Right ventricle myocardium superior (tissue), 1 donor: ENCODE data around the gene PXDN. TPM values are rescaled to one million over a fixed set of nuclear protein-coding genes. Genes with fewer than 3 reads are reported as not detected.
A peak's percentile ranks its signal among the peaks of the same experiment; 100 is the strongest.
"Not testable (repeated sequence)": the region's sequence is repeated elsewhere in the genome, so short reads cannot be mapped to it uniquely, and the experiment has no call there.

Experiments used
- ATAC-seq: fragments of 200-7000 bp; cut with Tn5 transposase; one replicate; pipeline ENCODE4 v1.9.1; 2020; ENCODE audit warnings: mild to moderate bottlenecking; ENCODE audit not compliant: poor library complexity
- DNase-seq: peaks from one replicate; pipeline ENCODE4 v3.0.0-alpha.2; 2020
- intact Hi-C: fragments of 100-400 bp; cut with DNase I; formaldehyde crosslinking; loops from one replicate; pipeline ENCODE4 v1.11.2; 2022
- total RNA-seq: library from RNA; stranded (reverse); fragmentation: NEBNext Ultra II Directional; extraction: Animal tissue kit (Norgen Biotek cat#: 25700); gene quantifications from one replicate; pipeline ENCODE4 v1.2.1, GENCODE V29; 2021
- donor health status: DM: no; HTN: yes; CAD: no; lungs with severe emphysema.

The PXDN gene
- total RNA-seq, 1 donor from 2014 or later, result 15.6 TPM

DNA sequence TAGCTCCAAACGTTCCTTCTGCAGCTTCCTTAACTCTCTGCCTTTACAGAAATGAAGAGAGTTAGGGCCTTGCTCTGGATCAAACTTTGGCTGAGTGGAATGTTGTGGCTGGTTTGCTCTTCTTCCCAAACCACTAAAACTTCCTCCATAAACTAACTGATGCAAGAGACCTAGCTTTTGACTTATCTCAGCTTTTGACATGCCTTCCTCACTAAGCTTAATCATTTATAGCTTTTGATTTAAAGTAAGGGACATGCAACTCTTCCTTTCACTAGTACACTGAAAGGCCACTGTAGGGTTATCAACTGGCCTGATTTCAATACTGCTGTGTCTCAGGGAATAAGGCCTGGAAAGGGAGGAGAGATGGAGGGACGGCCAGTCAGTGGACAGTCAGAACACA is 8.3 kb downstream of the PXDN start:
- no peak for DNase-seq
- no peak for ATAC-seq
- intact Hi-C loops, result no loop called here

DNA sequence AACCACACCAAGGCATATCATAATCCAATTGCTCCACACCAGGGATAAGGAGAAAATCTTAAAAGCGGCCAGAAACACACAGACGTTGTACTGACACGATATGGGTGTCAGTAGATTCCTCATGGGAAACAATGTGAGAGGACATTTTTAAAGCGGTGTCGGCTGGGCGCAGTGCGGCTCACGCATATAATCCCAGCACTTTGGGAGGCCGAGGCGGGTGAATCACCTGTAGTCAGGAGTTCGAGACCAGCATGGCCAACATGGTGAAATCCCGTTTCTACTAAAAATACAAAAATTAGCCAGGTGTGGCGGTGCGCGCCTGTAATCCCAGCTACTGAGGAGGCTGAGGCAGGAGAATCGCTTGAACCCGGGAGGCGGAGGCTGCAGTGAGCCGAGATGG is 11.0 kb downstream of the PXDN start:
- DNase-seq, ATAC-seq, intact Hi-C loops: not testable (repeated sequence)

DNA sequence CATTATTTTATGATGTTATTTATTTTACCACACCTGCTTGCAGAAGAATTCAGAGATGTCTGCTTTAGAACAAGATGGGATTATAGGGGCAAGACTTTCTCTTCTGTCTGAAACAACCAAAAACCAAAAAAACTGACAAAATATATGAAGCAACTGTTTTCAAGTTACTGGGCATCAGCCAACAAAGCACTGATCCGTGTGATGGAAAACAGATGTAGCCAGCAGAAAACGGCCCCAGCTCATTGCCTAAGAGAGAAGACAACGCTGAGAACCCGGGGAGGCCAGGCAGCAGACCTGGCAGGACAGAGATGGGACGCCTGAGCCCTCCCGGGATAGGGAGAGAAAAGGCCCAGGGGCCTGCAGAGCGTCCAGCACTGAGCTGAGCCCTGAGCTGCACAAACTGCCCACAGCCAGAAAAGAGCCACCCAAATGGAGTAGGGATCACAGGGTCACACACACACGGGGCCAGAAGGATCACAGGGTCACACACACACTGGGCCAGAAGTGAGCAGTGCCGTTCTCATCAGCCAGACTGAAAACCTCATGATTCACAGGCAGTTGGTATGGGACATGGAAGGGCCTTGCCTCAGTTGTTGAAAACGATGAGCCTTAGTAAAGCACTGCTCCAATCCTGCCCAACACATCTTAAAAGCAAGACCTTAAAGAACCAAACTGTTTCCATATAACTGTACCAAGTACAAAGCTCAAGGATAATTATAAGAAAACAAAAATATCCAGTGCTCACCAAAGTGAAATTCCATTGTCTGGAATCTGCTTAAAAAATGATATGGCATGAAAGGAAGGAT is 12.1 kb downstream of the PXDN start:
- DNase-seq, result peak; percentile 43
- intact Hi-C loops, result no loop called here
- peak; percentile 61 for ATAC-seq

DNA sequence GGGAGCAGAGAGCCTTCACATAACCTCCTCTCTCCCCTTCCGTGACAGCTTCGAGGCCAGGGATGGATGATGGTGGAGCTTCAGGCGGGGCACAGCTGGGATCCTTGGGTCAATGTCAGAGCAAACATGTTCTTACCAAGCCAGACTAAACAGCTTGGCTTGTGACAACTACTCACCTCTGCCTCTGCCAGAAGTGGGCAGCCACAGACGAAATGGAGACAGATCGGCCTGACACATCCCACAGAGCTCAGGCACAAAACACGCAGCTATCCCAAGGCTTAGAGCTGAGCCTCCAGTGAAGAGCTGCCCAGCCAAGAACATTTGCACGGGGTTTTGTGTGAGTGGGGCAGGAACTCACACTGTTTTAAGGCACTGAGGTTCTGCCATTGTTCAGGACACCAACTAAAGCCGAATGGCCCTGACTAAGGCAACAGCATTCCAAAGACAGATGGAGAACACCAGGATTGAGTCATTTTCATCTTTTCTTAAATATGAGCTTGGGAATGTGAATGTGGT is 12.8 kb downstream of the PXDN start:
- peak; percentile 23 for ATAC-seq
- peak; percentile 40 for DNase-seq
- intact Hi-C loops, result no loop called here

DNA sequence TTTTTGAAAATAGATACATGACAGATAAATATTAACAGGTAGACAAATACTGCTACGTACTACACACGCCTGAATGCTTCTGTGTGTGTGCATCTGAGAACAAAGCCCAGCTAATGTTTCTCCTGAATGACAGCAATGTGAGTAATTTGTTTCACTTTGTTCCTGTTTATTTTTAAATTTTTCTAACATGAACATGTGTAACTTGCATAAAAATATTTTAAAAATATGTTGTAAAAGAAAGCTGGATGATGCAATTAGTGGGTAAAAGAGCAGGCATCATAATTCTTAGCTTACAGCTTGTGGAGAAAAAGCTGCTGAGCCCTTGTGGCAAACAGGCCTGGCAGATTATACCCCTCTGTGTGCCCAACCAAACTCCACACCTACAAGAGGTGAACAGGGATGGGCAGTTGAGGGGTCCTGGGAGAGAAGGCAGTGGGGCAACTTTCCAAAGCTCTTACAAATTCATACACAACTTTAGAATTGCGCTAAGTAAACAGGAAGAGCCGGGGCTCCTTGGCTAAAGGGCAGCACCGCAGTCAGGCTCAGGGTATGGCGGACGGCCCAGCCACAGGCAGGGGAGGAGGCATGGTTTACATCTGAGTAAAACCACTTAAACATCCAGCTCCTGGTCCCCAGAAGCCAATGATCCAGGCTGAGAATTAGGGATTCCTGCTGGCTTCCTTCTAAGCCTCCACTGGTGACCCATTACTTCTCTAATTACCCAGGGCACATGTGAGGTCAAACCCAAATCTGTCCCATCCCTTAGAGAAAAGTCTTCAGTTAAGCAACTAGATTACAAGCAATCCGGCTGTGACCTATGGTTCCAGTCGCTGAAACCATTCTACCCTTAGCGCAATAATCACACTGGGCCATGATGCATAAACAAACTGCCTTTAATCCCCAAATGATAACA is 14.0 kb downstream of the PXDN start:
- no peak for DNase-seq
- intact Hi-C loops, result no loop called here
- peak; percentile 30 for ATAC-seq

DNA sequence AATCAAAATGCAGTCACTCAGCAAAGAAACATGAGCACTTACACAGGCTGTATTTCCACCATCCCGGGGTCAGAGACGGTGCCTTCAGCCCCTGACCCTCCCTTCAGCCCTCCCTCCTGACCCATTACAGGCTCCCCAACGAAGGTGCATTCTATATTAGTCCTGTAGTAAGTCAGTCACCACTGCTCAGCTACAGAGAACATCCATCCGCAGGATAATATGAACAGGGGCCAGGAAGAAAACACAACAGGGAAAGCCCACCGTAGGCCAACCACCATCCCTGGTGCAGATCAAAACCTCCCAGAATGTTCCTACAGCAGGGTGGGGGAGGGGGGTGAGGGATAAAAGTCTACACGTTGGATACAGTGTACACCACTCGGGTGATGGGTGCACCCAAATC is 15.1 kb downstream of the PXDN start:
- ATAC-seq (no peak), DNase-seq (no peak)
- intact Hi-C loops, result no loop called here

DNA sequence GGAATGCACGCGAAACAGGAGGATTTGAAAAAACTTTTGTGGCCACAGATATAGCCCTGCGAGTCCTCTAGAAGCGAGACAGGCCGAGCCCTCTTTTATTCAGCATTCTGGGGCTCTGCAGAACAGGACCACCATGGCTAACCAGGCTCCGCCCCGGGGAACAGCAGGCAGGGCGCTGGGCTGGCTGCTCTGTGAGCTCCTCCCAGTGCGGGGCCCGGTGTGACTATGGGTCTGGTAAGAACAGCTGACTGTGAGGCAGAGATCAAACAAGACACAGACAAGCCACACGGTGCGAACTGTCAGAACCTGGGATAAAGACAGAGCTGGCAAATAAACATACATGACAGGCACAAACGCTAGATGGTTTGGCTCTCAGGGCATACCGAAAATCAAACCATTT is 15.5 kb downstream of the PXDN start:
- intact Hi-C loops, result no loop called here
- ATAC-seq (peak; percentile 45), DNase-seq (no peak)

DNA sequence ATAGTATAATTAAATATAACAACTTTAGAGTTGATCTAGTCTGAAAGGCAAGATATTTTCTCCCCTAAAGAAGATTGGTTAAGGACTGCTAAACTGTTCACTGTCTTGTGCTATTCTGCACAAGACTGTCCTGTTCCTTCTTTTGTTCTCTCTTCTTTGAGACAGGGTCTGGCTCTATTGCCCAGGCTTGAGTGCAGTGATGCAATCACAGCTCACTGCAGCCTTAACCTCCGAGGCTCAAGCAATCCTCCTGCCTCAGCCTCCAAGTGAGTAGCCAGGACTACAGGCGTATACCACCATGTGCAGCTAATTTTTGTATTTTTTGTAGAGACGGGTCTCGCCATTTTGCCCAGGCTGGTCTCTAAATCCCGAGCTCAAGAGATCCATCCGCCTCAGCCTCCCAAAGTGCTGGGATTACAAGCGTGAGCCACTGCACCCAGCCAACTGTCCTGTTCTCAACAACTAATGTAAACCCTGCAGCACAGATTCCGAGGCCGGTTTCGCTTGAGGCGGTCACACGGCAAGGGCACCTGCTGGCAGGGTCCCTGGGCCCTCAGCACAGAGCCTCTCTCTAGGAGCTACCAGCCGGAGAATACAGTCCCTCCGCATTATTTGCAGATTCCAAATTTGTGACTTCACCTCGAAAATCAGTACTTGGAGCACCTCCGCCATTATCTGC is 16.4 kb downstream of the PXDN start:
- DNase-seq, result no peak
- intact Hi-C loops, result no loop called here
- no peak for ATAC-seq

DNA sequence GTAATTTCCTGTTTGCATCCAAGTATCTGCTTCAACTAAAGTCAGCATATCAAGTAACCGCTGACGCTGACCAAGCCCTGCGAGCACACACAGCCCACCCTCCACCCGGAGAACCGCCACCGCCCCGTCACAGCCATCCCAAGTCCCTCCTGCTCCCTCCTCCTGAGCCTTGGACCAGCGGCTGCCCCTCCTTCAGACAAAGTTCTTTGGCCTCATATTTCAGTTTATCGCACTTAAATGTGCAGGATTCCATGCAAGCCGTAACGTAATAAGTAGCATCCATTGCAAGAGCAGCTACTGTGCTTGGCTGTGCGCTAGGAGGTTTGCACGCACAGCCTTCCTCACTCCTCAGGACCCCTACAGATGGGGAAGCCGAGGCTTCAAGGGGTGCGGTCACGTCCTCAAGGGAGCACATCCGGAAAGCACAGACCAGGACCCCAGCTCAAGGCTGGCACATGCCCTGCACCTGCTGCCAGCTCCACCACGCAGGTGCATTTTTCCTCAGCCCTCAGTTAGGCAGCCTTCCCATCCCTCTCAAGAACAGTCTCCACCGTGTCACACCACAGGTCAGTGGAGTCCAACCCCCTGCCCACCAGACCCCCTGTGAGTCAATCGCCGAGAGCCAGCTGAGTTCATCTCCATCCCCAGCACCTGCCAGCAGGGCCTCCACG is 17.1 kb downstream of the PXDN start:
- ATAC-seq, result no peak
- DNase-seq, result no peak
- intact Hi-C loops, result no loop called here

DNA sequence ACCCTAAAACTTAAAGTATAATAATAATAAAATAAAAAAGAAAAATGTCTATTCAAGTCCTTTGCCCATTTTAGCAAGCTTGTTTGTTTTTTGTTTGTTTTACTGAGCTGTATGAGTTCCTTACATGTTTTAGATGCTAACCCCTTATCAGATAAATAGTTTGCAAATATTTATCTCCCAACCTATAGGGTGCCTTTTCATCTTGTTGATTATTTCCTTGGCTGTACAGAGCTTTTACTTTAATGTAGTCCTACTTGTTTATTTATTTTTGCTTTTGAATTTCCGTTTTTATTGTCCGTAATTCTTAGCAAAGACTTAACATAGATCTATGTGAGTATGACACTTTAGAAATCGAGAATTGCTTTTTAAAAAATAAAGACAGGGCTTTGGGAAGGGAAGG is 17.8 kb downstream of the PXDN start:
- no peak for ATAC-seq
- no peak for DNase-seq
- intact Hi-C loops, result no loop called here

DNA sequence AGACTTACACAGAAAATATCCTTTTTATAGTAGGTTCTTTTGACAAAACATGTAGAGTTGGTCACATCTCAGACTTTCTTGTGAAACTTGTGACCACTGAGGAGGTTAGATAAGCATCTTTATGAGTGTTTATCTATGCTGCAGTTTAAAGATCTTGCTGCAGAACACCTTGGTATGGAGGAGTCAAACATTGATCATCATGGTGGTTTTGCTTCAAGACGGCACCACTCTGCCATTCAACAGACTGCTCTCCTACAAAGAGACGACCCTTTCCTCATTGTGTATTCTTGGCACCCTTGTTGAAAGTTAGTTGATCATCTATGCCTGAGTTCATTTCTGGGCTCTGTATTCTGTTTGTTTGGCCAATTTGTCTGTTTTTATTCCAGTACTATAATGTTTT is 20.0 kb downstream of the PXDN start:
- intact Hi-C loops, DNase-seq, ATAC-seq: not testable (repeated sequence)

DNA sequence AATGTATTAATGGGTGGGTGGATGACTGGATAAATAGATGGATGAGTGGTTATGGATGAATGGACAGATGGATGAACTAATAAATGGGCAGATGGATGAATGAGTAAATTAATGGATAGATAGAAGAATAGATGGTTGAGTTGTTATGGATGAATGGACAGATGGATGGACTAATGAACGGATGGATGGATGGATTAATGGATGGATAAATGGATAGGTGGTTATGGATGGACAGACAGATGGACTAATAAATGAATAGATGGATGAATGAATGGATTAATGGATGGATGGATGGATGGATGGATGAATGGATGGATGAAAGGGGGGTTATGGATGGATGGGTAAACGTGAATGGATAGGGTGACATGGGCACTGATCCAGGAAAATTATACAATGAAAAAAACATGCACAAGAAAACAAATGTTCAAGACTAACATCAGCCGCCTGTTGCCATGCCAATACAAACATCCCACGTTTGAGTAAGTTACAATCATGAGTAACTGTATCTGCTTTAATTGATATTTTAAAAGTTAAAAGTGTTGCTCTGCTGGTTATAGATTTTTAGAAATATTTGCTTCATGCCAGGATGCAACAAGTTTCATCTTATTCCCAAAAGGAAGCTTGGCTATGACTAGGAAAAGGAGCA is 20.8 kb downstream of the PXDN start:
- intact Hi-C loops, result no loop called here
- DNase-seq, result no peak
- ATAC-seq, result no peak

DNA sequence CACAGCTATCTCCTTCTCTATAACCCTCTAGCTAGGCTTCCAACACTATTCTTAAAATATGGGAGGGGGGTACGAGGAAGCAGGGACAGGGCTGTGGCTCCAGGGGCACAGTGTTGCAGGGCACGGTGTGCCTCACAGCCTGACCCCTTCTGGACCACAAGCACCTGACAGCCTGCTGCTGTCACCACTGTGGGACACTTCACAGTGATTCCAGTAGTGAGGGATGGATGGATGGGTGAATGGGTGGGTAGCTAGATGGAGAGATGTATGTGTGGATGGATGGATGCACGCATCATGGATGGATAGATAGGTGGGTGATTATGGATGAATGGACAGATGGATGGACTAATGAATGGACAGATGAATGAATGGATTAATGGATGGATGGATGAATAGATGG is 21.6 kb downstream of the PXDN start:
- intact Hi-C loops, result no loop called here
- ATAC-seq (no peak), DNase-seq (no peak)

DNA sequence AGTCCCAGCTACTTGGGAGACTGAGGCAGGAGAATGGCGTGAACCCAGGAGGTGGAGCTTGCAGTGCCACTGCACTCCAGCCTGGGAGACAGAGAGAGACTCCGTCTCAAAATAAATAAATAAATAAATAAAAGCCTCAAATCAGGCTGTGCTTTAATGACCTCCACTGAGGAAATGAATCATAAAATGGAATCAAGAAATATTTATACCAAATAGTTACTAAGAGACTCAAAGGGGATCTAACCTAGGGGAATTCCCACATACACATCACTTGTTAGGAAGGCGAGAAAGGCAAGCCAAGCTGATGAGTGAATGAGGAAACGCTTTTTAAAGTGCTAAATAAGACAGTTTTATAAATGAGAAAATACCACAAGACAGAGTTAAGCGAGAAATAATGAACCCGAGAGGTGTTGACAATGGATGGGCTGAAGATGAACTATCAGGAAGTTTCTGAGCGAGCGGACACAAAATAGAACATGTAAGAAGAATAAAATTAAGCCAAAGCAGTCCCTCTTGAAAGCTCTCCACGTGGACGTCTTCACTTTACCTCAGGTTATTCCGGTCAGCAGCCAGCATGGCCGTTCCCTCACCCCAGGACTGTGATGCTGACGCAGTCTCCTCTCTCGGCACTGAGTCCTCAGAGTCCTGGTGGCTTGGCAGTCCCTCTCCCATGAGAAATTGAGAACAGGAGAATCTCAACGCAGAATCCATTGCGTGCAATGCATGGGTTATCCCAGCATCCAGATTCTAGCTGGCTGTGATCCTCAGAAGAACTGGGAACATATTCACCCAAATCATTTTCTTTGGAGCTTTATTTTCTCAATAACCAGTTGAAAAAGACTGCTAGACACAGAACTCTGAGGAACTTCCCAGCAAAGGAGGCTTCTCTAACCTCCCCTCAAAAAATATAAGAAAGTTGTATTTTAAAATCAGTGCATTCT is 22.3 kb downstream of the PXDN start:
- intact Hi-C loops, result no loop called here
- ATAC-seq (peak; percentile 27), DNase-seq (no peak)

DNA sequence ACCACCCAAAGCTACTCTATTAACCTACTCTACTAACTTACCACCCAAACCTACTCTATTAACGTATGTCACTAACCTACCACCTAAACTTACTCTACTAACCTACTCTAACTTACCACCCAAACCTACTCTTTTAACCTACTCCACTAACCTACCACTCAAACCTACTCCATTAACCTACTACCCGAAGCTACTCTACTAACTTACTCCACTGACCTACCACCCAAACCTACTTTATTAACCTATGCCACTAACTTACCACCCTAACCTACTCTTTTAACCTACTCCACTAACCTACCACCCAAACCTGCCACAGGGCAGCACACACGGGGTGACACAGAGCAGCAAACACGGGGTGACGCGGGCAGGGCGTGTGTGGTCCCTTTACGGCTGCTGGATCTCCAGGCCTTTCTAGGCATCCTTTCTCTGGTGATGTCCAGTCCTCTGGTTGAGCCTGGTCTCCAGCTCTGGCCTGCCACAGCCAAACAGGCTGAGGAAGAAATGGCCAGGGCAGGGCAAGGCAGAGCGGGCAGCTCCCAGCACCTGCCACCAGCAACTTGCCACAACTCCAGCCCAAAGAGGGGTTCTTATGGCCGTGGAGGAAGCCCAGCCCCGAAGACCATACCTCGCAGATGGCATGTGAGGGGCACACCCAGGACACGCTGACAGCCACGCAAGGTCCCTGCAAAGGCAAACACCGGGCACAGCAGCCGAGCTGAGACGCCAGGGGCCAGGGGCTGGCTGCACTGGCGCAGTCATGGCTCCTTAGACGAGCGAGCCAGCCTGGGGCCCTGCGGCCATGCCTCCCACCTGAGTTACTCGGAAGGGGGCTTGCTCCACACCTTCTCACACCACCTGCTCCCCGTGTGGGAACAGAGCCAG is 25.7 kb downstream of the PXDN start:
- no peak for ATAC-seq

DNA sequence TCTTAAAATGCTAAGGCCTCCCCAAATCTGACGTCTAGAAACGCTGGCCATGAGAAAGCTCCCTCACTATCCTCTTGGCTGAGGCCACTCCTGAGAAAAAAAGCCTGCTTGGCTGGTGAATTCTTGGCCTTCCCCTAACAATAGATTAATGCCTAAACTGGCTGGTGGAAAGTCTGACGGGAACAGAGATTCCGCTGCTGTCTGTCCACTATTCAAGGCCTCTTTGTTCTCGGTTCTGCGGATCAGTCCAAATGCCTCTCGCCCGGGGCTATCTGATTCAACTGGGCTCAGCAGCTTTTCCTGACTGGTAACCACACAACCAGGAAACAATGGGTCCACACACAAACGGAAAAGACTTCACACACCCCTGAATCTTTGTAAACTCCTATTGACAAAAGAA is 27.2 kb downstream of the PXDN start:
- peak; percentile 13 for ATAC-seq
- peak; percentile 53 for DNase-seq
- intact Hi-C loops, result no loop called here

More for the DNA sequence above, 25.7 kb downstream of the PXDN start:
- intact Hi-C loops, result no loop called here
- DNase-seq, result no peak
